H1 (cell line): ENCODE data around the gene MAST2. TPM values are rescaled to one million over a fixed set of nuclear protein-coding genes. Genes with fewer than 3 reads are reported as not detected.

Experiments used
- CTBP2 ChIP-seq: IDR thresholded peaks from 2 replicates; pipeline ENCODE4 v1.7.0; 2011; ENCODE audit warnings: borderline replicate concordance, mild to moderate bottlenecking, moderate library complexity, mixed read lengths, low read length; ENCODE audit not compliant: insufficient read depth, insufficient read length
- EZH2 ChIP-seq: fragments of 200-600 bp; sonication (generic); IDR thresholded peaks from 2 replicates; pipeline ENCODE4 v1.7.1; 2012; ENCODE audit warnings: low read depth, mild to moderate bottlenecking, moderate library complexity, low read length, inconsistent platforms; ENCODE audit not compliant: severe bottlenecking
- HDAC2 ChIP-seq, 2 experiments: fragments of 300-600 bp in 1 of 2; sonication (generic) in 1 of 2; IDR thresholded peaks; 2 replicates each; pipeline ENCODE4 v1.6.1; 2011 to 2012; ENCODE audit warnings: low read depth in 2 of 2, low read length in 2 of 2, mild to moderate bottlenecking in 2 of 2, moderate library complexity in 2 of 2, borderline replicate concordance in 1 of 2, inconsistent platforms in 1 of 2
- TBP ChIP-seq: IDR thresholded peaks from 2 replicates; pipeline ENCODE4 v1.6.1; 2011; ENCODE audit warnings: low read depth, low read length, improper control_type of control experiment
- TEAD4 ChIP-seq: IDR thresholded peaks from 2 replicates; pipeline ENCODE4 v1.6.1; 2012; ENCODE audit warnings: low read depth, low read length, inconsistent platforms, mixed read lengths
- polyA plus RNA-seq, 7 experiments: library from polyadenylated mRNA; depleted of rRNA in 3 of 7; stranded (reverse) in 5 of 7; unstranded in 2 of 7; fragments of >200 nt in 5 of 7; fragments of 200-250 nt in 2 of 7; gene quantifications; 1 replicate in 5 of 7; 2 replicates in 1 of 7; 4 replicates in 1 of 7; pipeline versions ENCODE4 v1.2.1 to v1.2.3, GENCODE V29; 2011 to 2013; ENCODE audit warnings: missing spikeins in 2 of 7, mixed read lengths in 2 of 7
- total RNA-seq: library from RNA; stranded (reverse); fragmentation: NEBNext Ultra II Directional; extraction: Animal tissue kit (Norgen Biotek cat#: 25700); gene quantifications from 2 replicates; pipeline ENCODE4 v1.2.1, GENCODE V29; 2021

Gene MAST2
- total and polyA plus RNA-seq, 2 of the 8 experiments (the other 6 are each of a cell fraction or from before 2014, with no cell fraction given), result 20.5 to 35.4 TPM

GRCh38 chr1:45840704-45841103 is 37.3 kb downstream of the MAST2 start (continued):
- TF ChIP-seq HDAC2 (IDR thresholded peaks at IDR 0.05; ENCODE audit: borderline replicate concordance in 1 of 2, low read depth in 2 of 2, low read length in 2 of 2), result no peak
- TF ChIP-seq TEAD4, result no peak
- no peak for TF ChIP-seq TBP
- no peak for TF ChIP-seq CTBP2
- no peak for TF ChIP-seq EZH2
- TF ChIP-seq, all 59 proteins: peak for 0
